Osteocyte (in vitro differentiated cells): Measurements from ENCODE around the gene AASS. TPM values are rescaled to one million over a fixed set of nuclear protein-coding genes. Genes with fewer than 3 reads are reported as not detected.

Source experiments
- DNase-seq: peaks from one replicate; pipeline ENCODE4 v3.0.0; 2021; ENCODE audit warnings: mixed read lengths; ENCODE audit not compliant: unreplicated experiment; ENCODE audit errors: extremely low spot score
- H3K27ac Mint-ChIP-seq: one replicate; pipeline ENCODE4 v1.8.0; 2021; ENCODE audit warnings: mild to moderate bottlenecking, mixed read lengths; ENCODE audit not compliant: unreplicated experiment
- H3K27me3 Mint-ChIP-seq: one replicate; pipeline ENCODE4 v1.8.0; 2021; ENCODE audit warnings: mixed read lengths; ENCODE audit not compliant: unreplicated experiment
- H3K36me3 Mint-ChIP-seq: one replicate; pipeline ENCODE4 v1.8.0; 2021; ENCODE audit warnings: mixed read lengths; ENCODE audit not compliant: unreplicated experiment
- H3K4me1 Mint-ChIP-seq: one replicate; pipeline ENCODE4 v1.8.0; 2021; ENCODE audit warnings: mixed read lengths; ENCODE audit not compliant: unreplicated experiment
- H3K4me3 Mint-ChIP-seq: one replicate; pipeline ENCODE4 v1.8.0; 2021; ENCODE audit warnings: mild to moderate bottlenecking, moderate library complexity, mixed read lengths; ENCODE audit not compliant: unreplicated experiment
- H3K9me3 Mint-ChIP-seq: one replicate; pipeline ENCODE4 v1.8.0; 2021; ENCODE audit warnings: mixed read lengths; ENCODE audit not compliant: unreplicated experiment
- total RNA-seq: library from RNA; stranded (reverse); gene quantifications from 2 replicates; pipeline ENCODE4 v1.2.1, GENCODE V29; 2021
- TF ChIP-seq, protein P1 (sequence below): fragments of 200-600 bp; sonication (generic); IDR thresholded peaks from 2 replicates; pipeline ENCODE4 v1.5.0; 2021; ENCODE audit warnings: antibody characterized with exemption, mild to moderate bottlenecking, moderate library complexity

The AASS gene
- total RNA-seq, 1 donor from 2014 or later: 21.3 TPM

DNA sequence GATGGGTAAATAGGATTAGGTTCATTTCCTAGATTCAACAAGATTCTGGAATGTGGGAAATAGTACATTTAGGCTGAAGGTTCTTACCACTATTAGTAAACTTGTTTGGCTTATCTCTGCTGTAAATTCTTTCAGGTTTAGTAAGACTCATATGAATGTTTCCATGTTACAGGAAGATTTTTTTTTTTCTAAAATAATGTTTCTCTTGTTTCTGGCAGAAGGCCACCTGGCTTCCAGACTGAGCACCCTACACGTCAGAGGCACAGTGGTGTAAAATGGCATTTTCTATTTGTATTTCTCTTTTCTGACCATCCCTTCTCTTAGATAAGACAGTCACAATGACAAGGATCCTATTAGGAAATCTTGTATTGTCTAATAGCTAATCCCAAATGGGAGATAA lies 22.7 kb upstream of the AASS start:
- no peak for DNase-seq
- Mint-ChIP-seq H3K4me1 (no peaks in the 10 kb centered on the region), H3K36me3 (no peaks in the 10 kb centered on the region), H3K27ac (no peak overlapping the region), H3K27me3 (peaks cover 19% of the 10 kb centered on the region), H3K4me3 (no peak overlapping the region), H3K9me3 (no peaks in the 10 kb centered on the region)
- TF ChIP-seq, protein P1, sequence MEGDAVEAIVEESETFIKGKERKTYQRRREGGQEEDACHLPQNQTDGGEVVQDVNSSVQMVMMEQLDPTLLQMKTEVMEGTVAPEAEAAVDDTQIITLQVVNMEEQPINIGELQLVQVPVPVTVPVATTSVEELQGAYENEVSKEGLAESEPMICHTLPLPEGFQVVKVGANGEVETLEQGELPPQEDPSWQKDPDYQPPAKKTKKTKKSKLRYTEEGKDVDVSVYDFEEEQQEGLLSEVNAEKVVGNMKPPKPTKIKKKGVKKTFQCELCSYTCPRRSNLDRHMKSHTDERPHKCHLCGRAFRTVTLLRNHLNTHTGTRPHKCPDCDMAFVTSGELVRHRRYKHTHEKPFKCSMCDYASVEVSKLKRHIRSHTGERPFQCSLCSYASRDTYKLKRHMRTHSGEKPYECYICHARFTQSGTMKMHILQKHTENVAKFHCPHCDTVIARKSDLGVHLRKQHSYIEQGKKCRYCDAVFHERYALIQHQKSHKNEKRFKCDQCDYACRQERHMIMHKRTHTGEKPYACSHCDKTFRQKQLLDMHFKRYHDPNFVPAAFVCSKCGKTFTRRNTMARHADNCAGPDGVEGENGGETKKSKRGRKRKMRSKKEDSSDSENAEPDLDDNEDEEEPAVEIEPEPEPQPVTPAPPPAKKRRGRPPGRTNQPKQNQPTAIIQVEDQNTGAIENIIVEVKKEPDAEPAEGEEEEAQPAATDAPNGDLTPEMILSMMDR: no peak

DNA sequence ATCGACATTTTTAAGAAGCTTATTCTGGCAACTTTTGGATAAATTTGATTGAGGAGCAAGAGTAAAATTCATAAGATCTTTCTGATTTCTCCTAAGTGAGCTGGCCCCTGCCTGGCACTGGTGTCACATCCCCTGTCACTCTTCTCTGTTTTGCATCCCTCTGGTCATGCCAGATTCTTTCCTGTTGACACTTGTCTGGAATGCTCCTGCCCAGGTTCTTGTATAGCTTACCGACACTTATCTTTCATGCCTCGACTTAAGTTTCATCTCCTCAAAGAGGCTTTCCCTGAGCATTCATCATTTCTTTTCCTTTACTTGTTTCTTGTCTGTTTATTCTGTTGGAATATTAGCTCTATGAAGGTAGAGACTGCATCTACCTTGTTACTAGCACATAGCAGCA lies 22.2 kb upstream of the AASS start:
- TF ChIP-seq, protein P1: no peak
- Mint-ChIP-seq H3K27ac (no peak overlapping the region), H3K4me1 (peaks cover 3% of the 10 kb centered on the region), H3K9me3 (no peaks in the 10 kb centered on the region), H3K36me3 (no peaks in the 10 kb centered on the region), H3K4me3 (no peak overlapping the region), H3K27me3 (peaks cover 17% of the 10 kb centered on the region)
- no peak for DNase-seq

DNA sequence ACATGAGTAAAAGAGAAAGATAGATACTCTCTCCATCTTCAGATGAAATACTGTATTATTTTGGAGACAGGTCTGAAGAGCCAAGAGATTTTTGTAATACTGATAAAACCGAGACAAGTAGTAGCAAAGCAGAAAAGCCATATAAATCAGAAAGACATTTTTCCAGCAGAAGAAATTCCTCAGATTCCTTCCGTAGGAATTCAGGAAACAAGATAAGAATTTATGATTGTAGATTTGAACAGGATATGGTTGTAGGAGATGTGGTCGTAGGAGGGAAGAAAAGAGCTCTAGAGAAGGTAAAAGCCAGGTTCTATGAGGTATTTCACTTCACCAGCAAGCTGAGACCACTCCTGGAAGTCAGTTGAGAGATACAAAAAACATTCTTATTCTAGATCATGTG lies 17.6 kb upstream of the AASS start:
- Mint-ChIP-seq H3K4me1 (peaks cover 3% of the 10 kb centered on the region), H3K36me3 (no peaks in the 10 kb centered on the region), H3K27me3 (peaks cover 8% of the 10 kb centered on the region), H3K4me3 (no peak overlapping the region), H3K27ac (no peak overlapping the region), H3K9me3 (no peaks in the 10 kb centered on the region)
- DNase-seq: no peak
- TF ChIP-seq, protein P1: no peak

DNA sequence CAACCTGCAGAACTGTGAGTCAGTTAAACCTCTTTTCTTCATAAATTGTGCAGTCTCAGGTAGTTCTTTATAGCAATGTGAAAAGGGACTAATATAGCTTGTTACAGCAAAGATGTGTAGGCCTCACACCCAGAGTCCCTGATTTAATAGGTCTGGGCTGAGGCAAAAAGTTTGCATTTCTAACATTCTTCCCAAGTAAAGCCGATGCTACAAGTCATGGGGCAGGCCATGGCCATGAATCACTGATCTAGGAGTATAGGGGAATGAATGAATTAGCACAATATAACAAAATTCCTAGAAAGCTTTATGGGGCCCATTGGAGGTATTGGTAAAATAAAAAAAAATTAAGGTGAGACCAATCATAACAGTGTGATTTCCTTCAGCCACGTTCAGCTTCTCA lies 11.5 kb upstream of the AASS start:
- Mint-ChIP-seq H3K27me3 (no peaks in the 10 kb centered on the region), H3K27ac (no peak overlapping the region), H3K4me3 (no peak overlapping the region), H3K4me1 (no peaks in the 10 kb centered on the region), H3K36me3 (no peaks in the 10 kb centered on the region), H3K9me3 (no peaks in the 10 kb centered on the region)
- DNase-seq: no peak
- TF ChIP-seq, protein P1: no peak

DNA sequence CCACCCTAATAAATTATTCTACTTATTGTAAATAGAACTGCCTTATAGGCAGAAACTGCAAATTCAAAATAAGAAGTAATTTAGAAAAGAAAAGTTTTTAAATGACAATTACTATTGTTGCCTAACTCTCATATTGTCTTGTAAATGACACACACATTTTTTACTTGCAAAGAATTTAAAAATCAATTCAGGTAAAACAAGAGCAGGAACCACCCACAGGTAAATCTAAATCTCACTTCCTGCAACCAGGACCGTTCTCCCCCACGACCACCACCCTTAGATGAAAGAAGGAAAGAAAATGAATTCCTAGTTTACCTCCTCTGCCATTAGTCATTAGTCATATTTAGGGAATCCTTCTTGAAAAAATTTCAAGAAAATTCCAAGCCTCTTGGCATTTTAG lies 4.8 kb upstream of the AASS start:
- no peak overlapping the region for H3K27ac Mint-ChIP-seq
- H3K4me1 Mint-ChIP-seq: peaks cover 7% of the 10 kb centered on the region
- TF ChIP-seq, protein P1: no peak
- no peaks in the 10 kb centered on the region for H3K36me3 Mint-ChIP-seq
- no peaks in the 10 kb centered on the region for H3K9me3 Mint-ChIP-seq
- no peak for DNase-seq
- H3K4me3 Mint-ChIP-seq: no peak overlapping the region
- H3K27me3 Mint-ChIP-seq: peaks cover 9% of the 10 kb centered on the region
